IPS-18a (cell line): ENCODE measurements around the gene DES.
A peak's percentile ranks its signal among the peaks of the same experiment; 100 is the strongest.

Experiments
- H3K27ac ChIP-seq: one replicate; pipeline ENCODE4 v1.5.1; 2013; ENCODE audit warnings: low read length
- H3K27me3 ChIP-seq: one replicate; pipeline ENCODE4 v1.6.1; 2013; ENCODE audit warnings: mild to moderate bottlenecking, low read length; ENCODE audit not compliant: control insufficient read depth, insufficient read depth
- H3K36me3 ChIP-seq: one replicate; pipeline ENCODE4 v1.6.1; 2013; ENCODE audit warnings: low read depth, low read length; ENCODE audit not compliant: control insufficient read depth
- H3K4me1 ChIP-seq: one replicate; pipeline ENCODE4 v1.6.1; 2013; ENCODE audit warnings: low read depth, low read length; ENCODE audit not compliant: control insufficient read depth
- H3K4me3 ChIP-seq: one replicate; pipeline ENCODE4 v1.5.1; 2013; ENCODE audit warnings: low read length
- H3K9ac ChIP-seq: one replicate; pipeline ENCODE4 v1.6.1; 2013; ENCODE audit warnings: mild to moderate bottlenecking, low read length, moderate library complexity
- H3K9me3 ChIP-seq: one replicate; pipeline ENCODE4 v1.6.1; 2013; ENCODE audit warnings: low read depth, low read length; ENCODE audit not compliant: control insufficient read depth

DES gene

DNA sequence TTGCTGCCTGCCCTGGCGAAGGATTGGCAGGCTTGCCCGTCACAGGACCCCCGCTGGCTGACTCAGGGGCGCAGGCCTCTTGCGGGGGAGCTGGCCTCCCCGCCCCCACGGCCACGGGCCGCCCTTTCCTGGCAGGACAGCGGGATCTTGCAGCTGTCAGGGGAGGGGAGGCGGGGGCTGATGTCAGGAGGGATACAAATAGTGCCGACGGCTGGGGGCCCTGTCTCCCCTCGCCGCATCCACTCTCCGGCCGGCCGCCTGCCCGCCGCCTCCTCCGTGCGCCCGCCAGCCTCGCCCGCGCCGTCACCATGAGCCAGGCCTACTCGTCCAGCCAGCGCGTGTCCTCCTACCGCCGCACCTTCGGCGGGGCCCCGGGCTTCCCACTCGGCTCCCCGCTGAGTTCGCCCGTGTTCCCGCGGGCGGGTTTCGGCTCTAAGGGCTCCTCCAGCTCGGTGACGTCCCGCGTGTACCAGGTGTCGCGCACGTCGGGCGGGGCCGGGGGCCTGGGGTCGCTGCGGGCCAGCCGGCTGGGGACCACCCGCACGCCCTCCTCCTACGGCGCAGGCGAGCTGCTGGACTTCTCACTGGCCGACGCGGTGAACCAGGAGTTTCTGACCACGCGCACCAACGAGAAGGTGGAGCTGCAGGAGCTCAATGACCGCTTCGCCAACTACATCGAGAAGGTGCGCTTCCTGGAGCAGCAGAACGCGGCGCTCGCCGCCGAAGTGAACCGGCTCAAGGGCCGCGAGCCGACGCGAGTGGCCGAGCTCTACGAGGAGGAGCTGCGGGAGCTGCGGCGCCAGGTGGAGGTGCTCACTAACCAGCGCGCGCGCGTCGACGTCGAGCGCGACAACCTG is at the start of gene DES:
Gene DES (plus strand): TSS at position 223 of the 857 bp plus-strand sequence. CDS start 86 bp downstream, at position 309.
- Histone ChIP-seq H3K27ac (no peak within 1 kb of the TSS), H3K27me3 (peaks cover 5% of the 10 kb centered on the region), H3K36me3 (no peaks in the 10 kb centered on the region), H3K9me3 (no peaks in the 10 kb centered on the region), H3K9ac (no peak within 1 kb of the TSS), H3K4me3 (no peak within 1 kb of the TSS), H3K4me1 (peaks cover 14% of the 10 kb centered on the region)

DNA sequence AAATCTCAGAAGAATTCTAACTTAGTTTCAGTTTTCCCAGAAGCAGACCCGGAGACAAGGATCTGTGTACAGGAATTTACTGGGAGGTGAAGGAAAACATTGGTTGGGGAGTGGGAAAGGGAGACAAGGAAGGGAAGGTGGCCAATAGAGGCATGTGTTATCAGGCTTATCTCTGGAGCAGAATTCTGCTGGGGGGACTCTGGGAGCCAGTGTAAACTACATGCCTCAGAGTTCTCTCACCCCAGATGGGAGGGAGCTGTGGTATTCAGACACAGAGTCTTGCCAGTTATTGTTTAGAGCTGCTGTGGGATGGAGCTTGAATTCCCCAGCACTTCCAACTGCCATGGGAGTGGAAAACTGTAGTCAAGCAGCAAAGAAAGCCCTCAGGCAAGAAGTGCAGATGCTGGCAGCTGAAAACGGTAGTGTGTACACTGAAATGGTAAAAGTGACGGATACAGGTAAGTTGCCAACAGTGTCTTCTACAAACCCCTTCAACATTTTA is 49.4 kb upstream of the DES start:
- Histone ChIP-seq H3K27me3 (no peaks in the 10 kb centered on the region), H3K4me1 (no peaks in the 10 kb centered on the region), H3K9me3 (no peaks in the 10 kb centered on the region), H3K36me3 (peaks cover 1% of the 10 kb centered on the region), H3K27ac (no peak overlapping the region), H3K9ac (no peak overlapping the region), H3K4me3 (no peak overlapping the region)

DNA sequence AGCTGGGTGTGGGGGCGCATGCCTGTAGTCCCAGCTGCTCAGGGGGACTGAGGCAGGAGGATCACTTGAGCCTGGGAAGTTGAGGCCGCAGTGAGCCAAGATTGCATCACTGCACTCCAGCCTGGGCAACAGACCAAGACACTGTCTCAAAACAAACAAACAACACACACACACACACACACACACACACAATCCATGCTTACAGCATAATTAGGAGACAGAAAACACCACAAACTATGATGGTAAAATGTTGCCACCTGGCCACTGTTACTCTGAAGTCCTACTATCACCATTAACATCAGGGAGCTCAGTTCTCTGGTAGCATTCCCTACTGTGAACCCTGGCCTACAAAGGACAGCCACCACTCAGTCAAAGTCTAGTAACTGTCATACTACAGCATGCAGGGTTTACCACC is 48.7 kb upstream of the DES start:
- H3K4me1 ChIP-seq, result no peaks in the 10 kb centered on the region
- peaks cover 8% of the 10 kb centered on the region for H3K36me3 ChIP-seq
- H3K4me3 ChIP-seq, result no peak overlapping the region
- no peak overlapping the region for H3K27ac ChIP-seq
- H3K9ac ChIP-seq, result no peak overlapping the region
- H3K9me3 ChIP-seq, result no peaks in the 10 kb centered on the region
- no peaks in the 10 kb centered on the region for H3K27me3 ChIP-seq

DNA sequence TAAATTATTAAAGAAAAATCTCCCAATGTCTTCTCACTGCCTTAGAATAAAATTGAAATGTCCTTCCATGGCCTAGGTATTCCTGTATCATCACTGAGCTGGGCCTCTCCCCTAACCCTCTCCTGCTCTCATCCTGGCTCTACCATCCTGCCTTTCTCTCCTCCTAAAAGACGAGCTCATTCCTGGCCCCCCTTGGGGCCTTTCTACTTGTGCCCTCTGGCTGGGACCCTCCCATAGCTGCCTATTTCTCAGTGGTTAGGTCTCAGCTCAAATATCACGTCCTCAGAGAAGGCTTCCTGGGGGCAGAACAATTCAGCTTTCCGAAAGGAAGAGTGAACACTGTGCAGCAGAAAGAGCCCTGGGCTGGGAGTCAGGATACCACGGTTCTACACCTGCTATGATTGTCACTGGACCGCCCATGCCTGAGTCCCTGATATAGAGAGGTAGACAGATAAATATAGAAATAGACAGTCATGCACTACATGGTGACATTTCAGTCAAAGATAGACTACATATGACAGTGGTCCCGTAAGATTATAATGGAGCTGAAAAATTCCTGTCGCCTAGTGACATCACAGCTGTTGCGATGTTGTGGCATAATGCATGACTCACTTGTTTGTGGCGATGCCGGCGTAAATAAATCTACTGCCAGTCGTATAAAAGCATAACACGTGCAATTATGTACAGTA is 39.9 kb upstream of the DES start:
- Histone ChIP-seq H3K9ac (no peak overlapping the region), H3K36me3 (peaks cover 26% of the 10 kb centered on the region), H3K4me1 (no peaks in the 10 kb centered on the region), H3K27ac (no peak overlapping the region), H3K4me3 (no peak overlapping the region), H3K9me3 (no peaks in the 10 kb centered on the region), H3K27me3 (no peaks in the 10 kb centered on the region)

DNA sequence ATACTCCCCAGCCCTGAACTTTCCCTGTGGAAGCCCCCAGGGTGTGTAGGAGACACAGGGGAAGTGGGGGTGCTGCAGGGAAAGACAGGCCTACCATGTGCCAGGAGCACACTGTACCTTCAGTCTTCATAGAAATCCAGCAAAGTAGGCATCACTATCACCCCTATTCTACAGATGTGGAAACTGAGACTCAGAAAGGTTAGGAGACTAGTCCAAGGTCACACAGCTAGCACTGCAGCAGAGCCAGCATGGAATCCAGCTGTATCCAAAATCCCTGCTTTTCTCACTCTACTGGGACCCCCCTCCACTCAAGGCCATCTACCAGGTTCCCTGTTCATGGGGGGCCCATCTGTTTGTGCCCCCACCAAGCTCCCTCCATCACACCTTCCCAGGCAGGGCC is 37.3 kb upstream of the DES start:
- peaks cover 26% of the 10 kb centered on the region for H3K36me3 ChIP-seq
- no peak overlapping the region for H3K4me3 ChIP-seq

DNA sequence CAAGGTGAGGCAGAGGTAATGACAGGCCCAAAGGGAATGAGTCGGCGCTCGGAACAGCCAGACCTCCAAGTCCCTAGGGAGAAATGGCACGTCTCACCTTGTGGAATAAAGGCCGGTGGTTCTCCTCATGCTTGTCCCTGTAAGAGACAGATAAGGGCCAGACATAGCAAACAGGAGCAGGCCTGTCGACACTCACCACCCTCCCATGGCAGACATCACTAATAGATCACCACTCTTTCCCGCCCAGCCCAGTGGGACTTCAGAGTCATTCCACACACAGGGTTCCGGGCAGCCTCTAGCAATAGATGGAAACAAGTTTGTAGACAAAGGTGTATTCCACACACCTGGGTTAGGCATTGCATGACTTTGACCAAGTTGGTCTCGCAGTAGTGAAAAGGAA is 36.7 kb upstream of the DES start:
- no peaks in the 10 kb centered on the region for H3K4me1 ChIP-seq
- H3K9ac ChIP-seq, result no peak overlapping the region
- H3K36me3 ChIP-seq, result peaks cover 29% of the 10 kb centered on the region
- no peaks in the 10 kb centered on the region for H3K27me3 ChIP-seq
- no peaks in the 10 kb centered on the region for H3K9me3 ChIP-seq
- no peak overlapping the region for H3K4me3 ChIP-seq
- H3K27ac ChIP-seq, result no peak overlapping the region

More for the DNA sequence above, 37.3 kb upstream of the DES start:
- H3K27me3 ChIP-seq, result no peaks in the 10 kb centered on the region
- no peaks in the 10 kb centered on the region for H3K9me3 ChIP-seq
- no peaks in the 10 kb centered on the region for H3K4me1 ChIP-seq
- no peak overlapping the region for H3K9ac ChIP-seq
- H3K27ac ChIP-seq, result no peak overlapping the region

DNA sequence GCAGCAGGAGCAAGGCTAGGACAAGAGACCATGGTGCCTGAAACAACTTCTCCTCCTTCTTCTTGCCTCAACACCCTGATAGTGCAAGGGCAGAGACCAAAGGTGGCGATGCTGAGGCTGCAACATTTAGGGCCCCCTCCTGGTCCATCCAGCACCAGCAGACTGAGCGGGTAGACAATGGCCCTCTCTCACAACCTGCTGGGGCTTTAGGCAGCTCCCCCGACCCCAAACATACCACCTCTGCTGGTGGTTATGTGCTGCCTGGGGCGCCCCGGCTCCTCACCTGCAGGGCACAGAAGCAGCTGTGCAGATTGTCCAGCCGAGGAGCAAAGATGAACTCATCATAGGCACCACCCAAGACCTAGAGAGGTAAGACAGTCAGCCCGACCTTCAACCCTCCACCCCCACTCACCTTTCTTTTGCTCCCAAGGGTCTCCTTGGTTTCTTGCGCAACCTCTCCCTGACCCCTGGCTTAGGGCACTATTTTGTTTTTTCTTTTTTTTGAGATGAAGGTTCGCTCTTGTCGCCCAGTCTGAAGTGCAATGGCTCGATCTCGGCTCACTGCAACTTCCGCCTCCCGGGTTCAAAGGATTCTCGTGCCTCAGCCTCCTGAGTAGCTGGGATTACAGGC is 34.0 kb upstream of the DES start:
- peaks cover 29% of the 10 kb centered on the region for H3K36me3 ChIP-seq
- no peaks in the 10 kb centered on the region for H3K27me3 ChIP-seq
- no peaks in the 10 kb centered on the region for H3K4me1 ChIP-seq
- H3K9me3 ChIP-seq, result no peaks in the 10 kb centered on the region
- H3K4me3 ChIP-seq, result no peak overlapping the region
- no peak overlapping the region for H3K9ac ChIP-seq
- H3K27ac ChIP-seq, result no peak overlapping the region

DNA sequence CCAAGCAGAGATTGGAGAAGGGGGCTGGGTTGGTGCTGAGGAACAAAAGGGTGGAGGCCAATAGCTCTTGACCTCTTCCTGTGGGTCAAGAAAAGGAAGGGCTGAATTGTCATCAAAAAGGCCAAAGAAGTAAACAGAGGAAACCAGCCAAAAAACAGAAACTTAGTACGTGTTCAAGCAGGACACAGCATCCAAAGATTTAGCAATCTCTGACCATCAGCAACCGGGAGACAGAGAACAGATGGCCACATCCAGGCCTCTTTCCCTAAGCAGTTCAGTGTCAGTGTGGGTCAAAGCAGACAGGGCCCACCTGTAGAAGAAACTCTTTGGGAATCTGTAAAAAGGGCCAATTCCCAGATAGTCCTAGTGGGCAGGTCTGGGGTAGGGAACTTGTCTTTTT is 33.3 kb upstream of the DES start:
- H3K36me3 ChIP-seq, result peaks cover 29% of the 10 kb centered on the region
- H3K9me3 ChIP-seq, result no peaks in the 10 kb centered on the region
- no peak overlapping the region for H3K4me3 ChIP-seq
- H3K9ac ChIP-seq, result no peak overlapping the region
- no peaks in the 10 kb centered on the region for H3K27me3 ChIP-seq
- no peaks in the 10 kb centered on the region for H3K4me1 ChIP-seq
- no peak overlapping the region for H3K27ac ChIP-seq

DNA sequence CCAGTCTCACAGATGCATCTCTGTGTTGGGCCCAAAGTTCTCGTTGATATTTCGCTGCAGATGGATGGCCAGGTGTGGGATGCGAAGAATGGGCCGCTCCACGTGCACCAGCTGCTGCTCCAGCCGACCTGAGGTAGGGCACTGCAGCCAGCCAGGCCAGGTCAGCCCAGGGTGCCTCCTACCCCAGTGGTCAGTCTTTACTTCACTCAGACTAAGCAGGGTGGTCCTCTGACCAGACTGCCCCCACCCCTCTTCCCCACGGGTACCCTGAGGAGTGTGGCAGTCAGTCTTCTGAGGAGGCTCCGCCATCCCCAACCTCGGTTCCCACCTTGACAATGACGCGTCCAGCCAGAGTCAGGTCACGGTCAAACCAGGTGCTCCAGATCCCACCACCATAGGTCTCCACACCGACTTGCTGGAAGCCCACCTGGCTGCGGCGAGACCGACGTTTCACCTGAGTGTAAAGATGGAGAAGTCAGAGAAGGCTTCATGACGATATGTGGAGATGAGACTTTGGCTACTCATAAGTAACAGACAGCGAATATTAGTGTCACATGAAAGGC is 32.1 kb upstream of the DES start:
- H3K9me3 ChIP-seq, result no peaks in the 10 kb centered on the region
- H3K4me3 ChIP-seq, result no peak overlapping the region
- H3K27me3 ChIP-seq, result no peaks in the 10 kb centered on the region
- H3K9ac ChIP-seq, result no peak overlapping the region
- no peaks in the 10 kb centered on the region for H3K4me1 ChIP-seq
- no peak overlapping the region for H3K27ac ChIP-seq
- H3K36me3 ChIP-seq, result peaks cover 22% of the 10 kb centered on the region

DNA sequence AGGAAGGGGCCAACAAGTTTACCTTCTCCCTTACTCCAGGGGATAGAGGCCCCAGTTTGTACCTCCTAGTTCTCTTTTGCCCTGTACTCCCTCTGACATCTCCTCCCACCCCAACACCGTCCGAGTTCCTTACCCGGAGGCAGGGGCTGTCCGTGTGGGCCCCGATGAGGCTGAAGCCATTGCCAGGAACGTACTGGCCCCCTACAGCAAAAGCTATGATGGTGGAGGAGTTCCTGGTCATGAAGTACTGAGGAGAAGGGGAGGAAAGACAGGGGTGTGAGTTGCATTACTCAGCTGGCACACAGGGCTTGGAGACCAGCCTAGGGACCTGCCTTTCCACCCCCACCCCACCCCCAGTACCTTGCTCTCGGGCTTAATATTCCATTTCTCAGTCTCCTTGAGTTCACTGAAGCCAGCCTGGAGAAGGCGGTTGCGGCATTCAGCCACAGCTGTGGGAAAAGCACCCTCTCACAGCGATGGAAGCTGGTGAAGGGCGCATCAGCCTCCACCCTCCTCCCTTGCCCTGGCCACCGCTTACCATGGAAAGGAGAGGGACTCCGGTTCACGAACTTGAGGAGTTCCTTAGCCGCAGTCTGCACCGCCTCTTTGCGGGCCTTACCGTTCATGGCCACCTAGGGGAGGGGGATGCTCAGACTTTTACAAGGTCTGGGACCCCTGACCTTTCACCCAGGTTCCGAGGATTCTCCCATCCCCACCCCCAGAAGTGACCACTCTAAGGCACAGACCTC is 31.5 kb upstream of the DES start:
- Histone ChIP-seq H3K36me3 (peaks cover 18% of the 10 kb centered on the region), H3K9me3 (no peaks in the 10 kb centered on the region), H3K27ac (no peak overlapping the region), H3K27me3 (no peaks in the 10 kb centered on the region), H3K9ac (peak overlapping the region; percentile 82), H3K4me3 (peak overlapping the region; percentile 94), H3K4me1 (no peaks in the 10 kb centered on the region)
